NCI-H2171 treated with DMSO at 0.1 percent for 48 hours (cell line): ENCODE results near the gene ST7.
A peak's percentile ranks its signal among the peaks of the same experiment; 100 is the strongest.

Experiments used
- DNase-seq: peaks from one replicate; lab custom pipeline; 2025; lab: John Stamatoyannopoulos, UW

The ST7 gene

GRCh38 chr7:116978006-116978405 is 24.7 kb downstream of the ST7 start:
- DNase-seq: no peak

GRCh38 chr7:116979430-116979829 is 26.1 kb downstream of the ST7 start:
- no peak for DNase-seq

- no peak for DNase-seq
Observed at GRCh38 chr7:116980354-116980753, 27.1 kb downstream of the ST7 start.

GRCh38 chr7:116981939-116982338 is 28.6 kb downstream of the ST7 start:
- DNase-seq: no peak

- no peak for DNase-seq
Observed at GRCh38 chr7:116984511-116984910, 31.2 kb downstream of the ST7 start.

GRCh38 chr7:116984917-116985316 is 31.6 kb downstream of the ST7 start:
- DNase-seq: peak; percentile 65

- DNase-seq: no peak
Observed at GRCh38 chr7:116985575-116985974, 32.3 kb downstream of the ST7 start.

GRCh38 chr7:116986611-116987565 is 33.6 kb downstream of the ST7 start:
- no peak for DNase-seq

GRCh38 chr7:116988363-116988989 is 35.2 kb downstream of the ST7 start:
- peak; percentile 52 for DNase-seq

GRCh38 chr7:116990056-116990455 is 36.8 kb downstream of the ST7 start:
- DNase-seq: no peak

- DNase-seq: no peak
Observed at GRCh38 chr7:116991233-116991632, 37.9 kb downstream of the ST7 start.

GRCh38 chr7:116994611-116995010 is 41.3 kb downstream of the ST7 start:
- DNase-seq: no peak

GRCh38 chr7:116997972-116998371 is 44.7 kb downstream of the ST7 start:
- no peak for DNase-seq

- DNase-seq: no peak
Observed at GRCh38 chr7:116998567-116999175, 45.4 kb downstream of the ST7 start.

- DNase-seq: no peak
Observed at GRCh38 chr7:116999311-116999710, 46.0 kb downstream of the ST7 start.

- DNase-seq: peak; percentile 30
Observed at GRCh38 chr7:117001283-117001682, 48.0 kb downstream of the ST7 start.

- DNase-seq: no peak
Observed at GRCh38 chr7:117004899-117005298, 51.6 kb downstream of the ST7 start.

GRCh38 chr7:117005449-117005848 is 52.1 kb downstream of the ST7 start:
- no peak for DNase-seq

- DNase-seq: no peak
Observed at GRCh38 chr7:117006907-117007684, 53.8 kb downstream of the ST7 start.

GRCh38 chr7:117008118-117008885 is 55.0 kb downstream of the ST7 start:
- no peak for DNase-seq

- no peak for DNase-seq
Observed at GRCh38 chr7:117008886-117009531, 55.7 kb downstream of the ST7 start.
